K562 (cell line): Measurements from ENCODE around the gene MMP10. TPM values are rescaled to one million over a fixed set of nuclear protein-coding genes. Genes with fewer than 3 reads are reported as not detected.

Source experiments
- ATAC-seq: fragments of 200-7000 bp; cut with Tn5 transposase; 3 replicates; pipeline ENCODE4 v1.9.1; 2020; ENCODE audit warnings: moderate library complexity
- Bru-seq: library from RNA; stranded (reverse); fragments of 400-500 nt; gene quantifications from one replicate; lab custom pipeline; 2021; lab: Mats Ljungman, UMichigan
- BruChase-seq, 2 experiments: library from RNA; stranded (reverse); fragments of 400-500 nt; gene quantifications; one replicate each; lab custom pipeline; 2021; lab: Mats Ljungman, UMichigan
- BruUV-seq: library from RNA; stranded (reverse); fragments of 400-500 nt; replicated peaks from 2 replicates; lab custom pipeline; 2021; lab: Mats Ljungman, UMichigan
- CTCF ChIA-PET: fragments of 300-600 bp; formaldehyde crosslinking; extraction: SDS; loops from one replicate; lab custom pipeline; 2021; ENCODE audit warnings: low intra/inter-chr PET ratio; lab: Yijun Ruan, JAX
- POLR2A ChIA-PET: fragments of 300-600, 350-650 bp; sonication (Branson Sonifier 250); formaldehyde crosslinking; extraction: SDS; loops from one replicate; lab custom pipeline; 2021; ENCODE audit warnings: antibody characterized with exemption, inconsistent platforms; lab: Yijun Ruan, JAX
- DNase-seq, 4 experiments: peaks; one replicate each; pipeline versions ENCODE4 v3.0.0 to v3.0.0-alpha.2; 2011 to 2018; ENCODE audit warnings: low spot score in 3 of 4, mixed read lengths in 3 of 4; ENCODE audit errors: extremely low read depth in 1 of 4
- FAIRE-seq: peaks from 2 replicates; lab custom pipeline; 2011; peaks lifted over from hg19 to GRCh38; lab: Jason Lieb, UNC
- H2AFZ ChIP-seq: 2 replicates; pipeline ENCODE4 v1.6.0; 2011; ENCODE audit warnings: low read depth, low read length, control low read depth, inconsistent platforms
- H3K27ac ChIP-seq: fragments of 200-600 bp; 3 replicates; pipeline ENCODE4 v1.8.0; 2011; ENCODE audit warnings: low read depth, mild to moderate bottlenecking, control low read depth, inconsistent platforms, low read length, moderate library complexity, mixed read lengths; ENCODE audit errors: extremely low read depth
- H3K27me3 ChIP-seq, 2 experiments: fragments of 300-600 bp in 1 of 2; 2 replicates in 1 of 2; 3 replicates in 1 of 2; pipeline versions ENCODE4 v1.6.0 to v1.8.0; 2011; ENCODE audit warnings: inconsistent platforms in 2 of 2, low read length in 2 of 2, mild to moderate bottlenecking in 1 of 2, mixed read lengths in 1 of 2, moderate library complexity in 1 of 2; ENCODE audit not compliant: control insufficient read depth in 2 of 2, insufficient read depth in 2 of 2
- H3K36me3 ChIP-seq: fragments of 300-600 bp; 3 replicates; pipeline ENCODE4 v1.8.0; 2011; ENCODE audit warnings: mild to moderate bottlenecking, low read length, inconsistent platforms; ENCODE audit not compliant: control insufficient read depth, insufficient read depth
- H3K4me1 ChIP-seq, 2 experiments: fragments of 200-600 bp in 1 of 2; replicated peaks in 1 of 2; 2 replicates in 1 of 2; 3 replicates in 1 of 2; pipeline versions ENCODE4 v1.5.1 to v1.8.0; 2011; ENCODE audit warnings: inconsistent platforms in 2 of 2, low read length in 2 of 2, mild to moderate bottlenecking in 1 of 2, mixed read lengths in 1 of 2, moderate library complexity in 1 of 2; ENCODE audit not compliant: control insufficient read depth in 2 of 2, insufficient read depth in 2 of 2
- H3K4me2 ChIP-seq: 2 replicates; pipeline ENCODE4 v1.6.1; 2011; ENCODE audit warnings: low read length, control low read depth, inconsistent platforms, mixed read lengths; ENCODE audit not compliant: insufficient read depth
- H3K4me3 ChIP-seq: fragments of 200-600 bp; sonication (generic), shearing (Covaris generic); 2 replicates; pipeline ENCODE4 v1.5.1; 2016; ENCODE audit warnings: control low read depth, inconsistent platforms
- H3K79me2 ChIP-seq: fragments of 200-600 bp; 3 replicates; pipeline ENCODE4 v1.8.0; 2011; ENCODE audit warnings: low read length, inconsistent platforms; ENCODE audit not compliant: control insufficient read depth, insufficient read depth
- H3K9ac ChIP-seq, 2 experiments: 2 replicates each; pipeline versions ENCODE4 v1.6.0 to v1.6.1; 2011; ENCODE audit warnings: low read depth in 2 of 2, low read length in 2 of 2, control low read depth in 1 of 2, inconsistent platforms in 1 of 2, mild to moderate bottlenecking in 1 of 2, mixed read lengths in 1 of 2; ENCODE audit not compliant: insufficient read depth in 1 of 2
- H3K9me1 ChIP-seq: one replicate; pipeline ENCODE4 v1.6.0; 2011; ENCODE audit warnings: inconsistent platforms, mild to moderate bottlenecking, low read length, moderate library complexity; ENCODE audit not compliant: control insufficient read depth, insufficient read depth
- H3K9me3 ChIP-seq: replicated peaks from 2 replicates; pipeline ENCODE4 v1.5.1; 2011; ENCODE audit warnings: low read depth, low read length, inconsistent platforms; ENCODE audit not compliant: control insufficient read depth, insufficient read depth
- H4K20me1 ChIP-seq: replicated peaks from 2 replicates; pipeline ENCODE4 v1.6.1; 2011; ENCODE audit warnings: low read length, inconsistent platforms, mixed read lengths; ENCODE audit not compliant: control insufficient read depth, insufficient read depth
- LCOR ChIP-seq: sonication (generic); formaldehyde crosslinking; IDR thresholded peaks from 2 replicates; pipeline ENCODE4 v1.8.0; 2022; ENCODE audit warnings: mild to moderate bottlenecking, missing genetic modification reagents
- MXI1 ChIP-seq: IDR thresholded peaks from 2 replicates; pipeline ENCODE4 v1.6.1; 2011; ENCODE audit warnings: low read depth, mild to moderate bottlenecking, improper control_type of control experiment, low read length
- TBL1XR1 ChIP-seq, 2 experiments: IDR thresholded peaks; 2 replicates each; pipeline ENCODE4 v1.6.1; 2012; ENCODE audit warnings: improper control_type of control experiment in 2 of 2, low read length in 2 of 2, mild to moderate bottlenecking in 1 of 2
- THRAP3 ChIP-seq: fragments of 450-650 bp; IDR thresholded peaks from 2 replicates; pipeline ENCODE4 v1.6.1; 2016; ENCODE audit warnings: mild to moderate bottlenecking, inconsistent platforms, borderline replicate concordance
- ZFP30 ChIP-seq: fragments of 250-450 bp; sonication (Bioruptor Pico); IDR thresholded peaks from 2 replicates; pipeline ENCODE4 v1.8.0; 2022; ENCODE audit warnings: moderate library complexity, mild to moderate bottlenecking, inconsistent platforms, borderline replicate concordance
- WGBS: fragments of 100-300 bp; shearing (Covaris generic); methylation state at CpG from one replicate; pipeline ENCODE4 v1.1.6; 2016; ENCODE audit warnings: low coverage, mixed read lengths; ENCODE audit not compliant: insufficient coverage; ENCODE audit errors: missing lambda C conversion rate; 5-methylcytosine and 5-hydroxymethylcytosine counted together
- in situ Hi-C: fragments of 300-500 bp; cut with MboI; formaldehyde crosslinking; loops from 4 replicates; pipeline ENCODE4 v1.15.0; 2018; ENCODE audit warnings: inconsistent platforms, mixed read lengths
- intact Hi-C: fragments of 100-400 bp; cut with micrococcal nuclease; formaldehyde crosslinking; loops from 2 replicates; pipeline ENCODE4 v1.14.2; 2022
- long read RNA-seq, 3 experiments: library from polyadenylated mRNA in 2 of 3; library from RNA in 1 of 3; unstranded in 2 of 3; stranded (forward) in 1 of 3; transcript quantifications; one replicate each; pipeline ENCODE4 v2.0.0, GENCODE V29; 2019 to 2022
- polyA minus RNA-seq, 3 experiments: library from RNA; depleted of rRNA, polyadenylated mRNA; stranded (reverse); fragments of >200 nt; gene quantifications; 2 replicates each; pipeline ENCODE4 v1.2.3, GENCODE V29; 2011
- polyA plus RNA-seq, 8 experiments: library from polyadenylated mRNA; depleted of rRNA in 4 of 8; stranded (reverse) in 5 of 8; unstranded in 3 of 8; fragments of >200 nt; fragmentation: Nextera tagmentation in 2 of 8; fragmentation: Illumina TruSeq in 1 of 8; extraction: Ambion mirVana in 2 of 8; extraction: Trizol in 1 of 8; gene quantifications; 2 replicates each; pipeline versions ENCODE4 v1.2.1 to v1.2.3, GENCODE V29; 2011 to 2014; ENCODE audit warnings: inconsistent platforms in 1 of 8, missing spikeins in 1 of 8
- total RNA-seq, 7 experiments: library from RNA; depleted of rRNA in 6 of 7; stranded (reverse); fragments of >200 nt in 6 of 7; fragmentation: Illumina TruSeq in 2 of 7; extraction: Trizol in 2 of 7; gene quantifications; 2 replicates each; pipeline versions ENCODE4 v1.2.1 to v1.2.3, GENCODE V29; 2011 to 2021; ENCODE audit warnings: low replicate concordance in 1 of 7

The MMP10 gene
- not detected in 2 replicates for total RNA-seq (2011; cell fraction: chromatin; rRNA removed; ENCODE audit: low replicate concordance)
- not detected in 2 replicates for total RNA-seq (2011; cell fraction: nucleolus; rRNA removed)
- total RNA-seq (2011; cell fraction: nucleoplasm; rRNA removed), result not detected in 2 replicates
- not detected in 2 replicates for total RNA-seq (2014; rRNA removed)
- total RNA-seq (2014; rRNA removed; fragmentation: Illumina TruSeq; extraction: Trizol), result not detected in 2 replicates
- not detected in 2 replicates for total RNA-seq (2015; rRNA removed; fragmentation: Illumina TruSeq; extraction: Trizol)
- not detected in 2 replicates for total RNA-seq (2021)
- polyA plus RNA-seq (2011; rRNA removed), result not detected in 2 replicates
- 0.10 TPM in 1 of 2 replicates, not detected in the other for polyA plus RNA-seq (2011; cell fraction: cytosol; rRNA removed)
- polyA plus RNA-seq (2011; cell fraction: nucleus; rRNA removed), result not detected in 2 replicates
- 0.14 TPM in 1 of 2 replicates, not detected in the other for polyA plus RNA-seq (2012)
- not detected in 2 replicates for polyA plus RNA-seq (2014; fragmentation: Illumina TruSeq; extraction: Trizol)
- polyA plus RNA-seq (2014; fragmentation: Nextera tagmentation; extraction: Ambion mirVana), result not detected
- polyA plus RNA-seq (2014; rRNA removed), result 0.15 TPM in 1 of 2 replicates, not detected in the other
- 0.28 TPM in 1 of 2 replicates, not detected in the other for polyA minus RNA-seq (2011; rRNA and poly(A)+ RNA removed)
- polyA minus RNA-seq (2011; cell fraction: cytosol; rRNA and poly(A)+ RNA removed), result not detected in 2 replicates
- not detected in 2 replicates for polyA minus RNA-seq (2011; cell fraction: nucleus; rRNA and poly(A)+ RNA removed)
- not detected for Bru-seq, nascent RNA
- BruChase-seq, experiment 1, labeled RNA remaining after a 2-hour chase, result not detected
- not detected for BruChase-seq, experiment 2, labeled RNA remaining after a 6-hour chase
- long read RNA-seq, experiment 1, result 0 reads
- long read RNA-seq, experiment 2, result 0 reads
- long read RNA-seq, experiment 3, result 0 reads

GRCh38 chr11:102780491-102780918 lies at the start of gene MMP10:
TSS of gene MMP10 (minus strand) at chr11:102780628. CDS start at chr11:102780591, 37 bp downstream.
- ChIA-PET POLR2A (no interaction called here), CTCF (no interaction called here)
- Histone ChIP-seq H3K4me2 (no peak within 1 kb of the TSS), H3K9me1 (no peaks in the 10 kb centered on the region), H3K27me3 (no peaks in the 10 kb centered on the region), H4K20me1 (no peaks in the 10 kb centered on the region), H2AFZ (no peak within 1 kb of the TSS), H3K79me2 (no peaks in the 10 kb centered on the region), H3K4me1 (no peaks in the 10 kb centered on the region), H3K27ac (no peak within 1 kb of the TSS), H3K4me3 (no peak within 1 kb of the TSS), H3K9me3 (no peaks in the 10 kb centered on the region), H3K36me3 (no peaks in the 10 kb centered on the region), H3K9ac (no peak within 1 kb of the TSS)
- no TSS peak for BruUV-seq
- TF ChIP-seq MXI1 (no peak), THRAP3 (no peak), ZFP30 (no peak), LCOR (CRISPR knock-in tag) (no peak), TBL1XR1 (IDR thresholded peaks at IDR 0.05; ENCODE audit: low read length in 2 of 2) (no peak)
- DNase-seq (no peak), FAIRE-seq (no peak), ATAC-seq (no peak)
- intact Hi-C loops (no loop called here), in situ Hi-C loops (no loop called here)
- 3% methylated on average over 2 of the region's 2 CpGs for WGBS
